Colonic mucosa (tissue), 4 donors: Measurements from ENCODE around the gene NLRP11. TPM values are rescaled to one million over a fixed set of nuclear protein-coding genes. Genes with fewer than 3 reads are reported as not detected.

ENCODE experiments used
- DNase-seq: peaks from one replicate; pipeline ENCODE4 v3.0.0-alpha.2; 2020
- H3K27ac ChIP-seq: fragments of 200-600 bp; one replicate; pipeline ENCODE4 v1.8.0; 2021
- H3K27me3 ChIP-seq: fragments of 200-600 bp; one replicate; pipeline ENCODE4 v1.8.0; 2021
- H3K36me3 ChIP-seq: fragments of 200-600 bp; one replicate; pipeline ENCODE4 v1.8.0; 2021
- H3K4me1 ChIP-seq: fragments of 200-600 bp; one replicate; pipeline ENCODE4 v1.8.0; 2021; ENCODE audit warnings: mild to moderate bottlenecking
- H3K4me3 ChIP-seq: fragments of 200-600 bp; one replicate; pipeline ENCODE4 v1.8.0; 2021
- H3K9ac ChIP-seq, 2 donors: one replicate each; pipeline ENCODE4 v1.7.0; 2013; ENCODE audit warnings: control low read depth in 2 of 2, low read depth in 2 of 2, low read length in 2 of 2
- H3K9me3 ChIP-seq: fragments of 200-600 bp; one replicate; pipeline ENCODE4 v1.8.0; 2021
- CTCF ChIP-seq: fragments of 200-600 bp; IDR thresholded peaks from one replicate; pipeline ENCODE4 v1.8.0; 2022; ENCODE audit warnings: antibody characterized with exemption, mild to moderate bottlenecking
- intact Hi-C: fragments of 100-400 bp; cut with DNase I; formaldehyde crosslinking; loops from one replicate; pipeline ENCODE4 v1.14.1; 2022
- total RNA-seq, 2 donors: library from RNA; stranded (reverse); fragmentation: NEBNext Ultra II Directional in 1 of 2; extraction: Animal tissue kit (Norgen Biotek cat#: 25700) in 1 of 2; gene quantifications; one replicate each; pipeline ENCODE4 v1.2.1, GENCODE V29; 2021
- donor health status: healthy.
- donor health status: DM: no; HTN: no; CAD: no.
- donor health status: DM: no; HTN: no; CAD: no.

NLRP11 gene
- total RNA-seq, 2 donors from 2014 or later = 0.07 TPM; not detected in 1

DNA sequence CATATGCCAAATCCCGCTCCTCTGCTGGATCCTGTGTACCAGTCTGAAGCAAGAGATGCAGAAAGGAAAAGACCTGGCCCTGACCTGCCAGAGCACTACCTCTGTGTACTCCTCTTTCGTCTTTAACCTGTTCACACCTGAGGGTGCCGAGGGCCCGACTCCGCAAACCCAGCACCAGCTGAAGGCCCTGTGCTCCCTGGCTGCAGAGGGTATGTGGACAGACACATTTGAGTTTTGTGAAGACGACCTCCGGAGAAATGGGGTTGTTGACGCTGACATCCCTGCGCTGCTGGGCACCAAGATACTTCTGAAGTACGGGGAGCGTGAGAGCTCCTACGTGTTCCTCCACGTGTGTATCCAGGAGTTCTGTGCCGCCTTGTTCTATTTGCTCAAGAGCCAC is 26.6 kb upstream of the NLRP11 start:
- no peak overlapping the region for H3K9ac ChIP-seq
- DNase-seq = no peak
- no peak overlapping the region for H3K27ac ChIP-seq
- intact Hi-C loops = no loop called here
- H3K4me3 ChIP-seq = no peak overlapping the region
- H3K36me3 ChIP-seq = no peaks in the 10 kb centered on the region
- no peaks in the 10 kb centered on the region for H3K27me3 ChIP-seq
- H3K9me3 ChIP-seq = no peaks in the 10 kb centered on the region
- no peaks in the 10 kb centered on the region for H3K4me1 ChIP-seq
- no peak for TF ChIP-seq CTCF

DNA sequence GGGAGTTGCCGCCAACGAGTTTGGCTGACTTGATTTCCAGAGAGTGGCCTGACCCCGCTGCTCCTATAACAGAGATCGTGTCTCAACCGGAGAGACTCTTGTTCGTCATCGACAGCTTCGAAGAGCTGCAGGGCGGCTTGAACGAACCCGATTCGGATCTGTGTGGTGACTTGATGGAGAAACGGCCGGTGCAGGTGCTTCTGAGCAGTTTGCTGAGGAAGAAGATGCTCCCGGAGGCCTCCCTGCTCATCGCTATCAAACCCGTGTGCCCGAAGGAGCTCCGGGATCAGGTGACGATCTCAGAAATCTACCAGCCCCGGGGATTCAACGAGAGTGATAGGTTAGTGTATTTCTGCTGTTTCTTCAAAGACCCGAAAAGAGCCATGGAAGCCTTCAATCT is 26.2 kb upstream of the NLRP11 start:
- intact Hi-C loops = no loop called here
- H3K4me1 ChIP-seq = no peaks in the 10 kb centered on the region

GRCh38 chr19:55857149-55857548 is 25.4 kb upstream of the NLRP11 start:
- intact Hi-C loops = no loop called here
- Histone ChIP-seq H3K27me3 (no peaks in the 10 kb centered on the region), H3K27ac (no peak overlapping the region), H3K9ac (no peak overlapping the region), H3K4me3 (no peak overlapping the region), H3K4me1 (no peaks in the 10 kb centered on the region), H3K36me3 (no peaks in the 10 kb centered on the region), H3K9me3 (no peaks in the 10 kb centered on the region)
- DNase-seq = no peak
- no peak for TF ChIP-seq CTCF

More for the DNA sequence above, 26.2 kb upstream of the NLRP11 start:
- no peak for DNase-seq
- Histone ChIP-seq H3K27me3 (no peaks in the 10 kb centered on the region), H3K9me3 (no peaks in the 10 kb centered on the region), H3K36me3 (no peaks in the 10 kb centered on the region), H3K4me3 (no peak overlapping the region), H3K9ac (no peak overlapping the region), H3K27ac (no peak overlapping the region)
- TF ChIP-seq CTCF = no peak

DNA sequence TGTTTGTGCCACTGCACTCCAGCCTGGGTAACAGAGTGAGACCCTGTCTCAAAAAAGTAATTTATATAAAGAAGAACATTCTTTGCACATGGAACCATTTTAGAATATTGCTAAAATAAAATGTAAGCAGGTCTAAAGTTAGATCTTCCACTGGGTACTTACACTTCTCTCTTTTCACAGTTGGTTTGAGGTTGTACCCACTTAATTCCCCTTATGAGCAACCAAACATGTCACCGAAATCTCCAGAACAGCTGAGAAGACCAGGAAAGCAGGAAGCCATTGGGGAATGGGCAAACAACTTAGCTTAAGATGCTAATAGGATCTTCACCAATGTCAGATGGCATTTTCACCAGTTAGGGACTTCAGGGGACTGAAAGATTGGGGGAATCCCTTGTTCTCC is 23.4 kb upstream of the NLRP11 start:
- no peak for DNase-seq
- H3K36me3 ChIP-seq = no peaks in the 10 kb centered on the region
- H3K9ac ChIP-seq = no peak overlapping the region
- no peaks in the 10 kb centered on the region for H3K4me1 ChIP-seq
- no peak overlapping the region for H3K4me3 ChIP-seq
- no peak overlapping the region for H3K27ac ChIP-seq
- H3K27me3 ChIP-seq = no peaks in the 10 kb centered on the region
- no peaks in the 10 kb centered on the region for H3K9me3 ChIP-seq
- no peak for TF ChIP-seq CTCF
- intact Hi-C loops = no loop called here

DNA sequence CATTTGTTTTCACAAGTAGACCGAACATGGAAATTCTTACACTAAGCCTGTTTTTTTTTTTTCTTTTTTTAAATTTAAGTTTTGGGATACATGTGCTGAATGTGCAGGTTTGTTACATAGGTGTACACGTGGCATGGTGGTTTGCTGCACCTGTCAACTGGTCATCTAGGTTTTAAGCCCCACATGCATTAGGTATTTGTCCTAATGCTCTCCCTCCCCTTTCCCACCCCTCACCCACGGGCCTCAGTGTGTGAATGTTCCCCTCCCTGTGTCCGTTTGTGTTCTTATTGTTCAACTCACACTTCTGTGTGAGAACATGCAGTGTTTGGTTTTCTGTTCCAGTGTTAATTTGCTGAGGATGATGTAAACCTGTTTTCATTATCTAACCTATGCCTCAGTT is 7.1 kb upstream of the NLRP11 start:
- no peaks in the 10 kb centered on the region for H3K36me3 ChIP-seq
- H3K4me1 ChIP-seq = no peaks in the 10 kb centered on the region
- no peak overlapping the region for H3K9ac ChIP-seq
- H3K27ac ChIP-seq = no peak overlapping the region
- H3K4me3 ChIP-seq = no peak overlapping the region
- DNase-seq = no peak
- TF ChIP-seq CTCF = no peak
- intact Hi-C loops = no loop called here
- no peaks in the 10 kb centered on the region for H3K9me3 ChIP-seq
- H3K27me3 ChIP-seq = no peaks in the 10 kb centered on the region

DNA sequence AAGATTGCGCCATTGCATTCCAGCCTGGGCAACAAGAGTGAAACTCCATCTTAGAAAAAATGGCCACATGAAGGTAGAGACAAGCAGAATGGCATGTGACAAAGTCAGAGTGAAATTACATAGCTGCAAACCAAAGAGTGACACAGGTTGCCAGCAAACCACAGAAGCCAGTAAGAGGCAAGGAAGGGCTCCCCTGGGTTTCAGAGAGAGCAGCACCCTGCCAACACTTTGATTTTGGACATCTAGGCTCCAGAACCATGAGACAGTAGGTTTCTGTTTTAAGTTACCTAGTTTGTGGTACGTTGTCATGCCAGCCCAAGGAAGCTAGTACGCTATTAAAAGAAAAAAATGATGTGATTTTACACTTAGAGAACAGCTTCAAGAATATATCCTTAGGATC is 6.5 kb upstream of the NLRP11 start:
- no peak for DNase-seq
- intact Hi-C loops = no loop called here
- Histone ChIP-seq H3K36me3 (no peaks in the 10 kb centered on the region), H3K27ac (no peak overlapping the region), H3K9ac (no peak overlapping the region), H3K4me3 (no peak overlapping the region), H3K9me3 (no peaks in the 10 kb centered on the region), H3K4me1 (no peaks in the 10 kb centered on the region), H3K27me3 (no peaks in the 10 kb centered on the region)
- TF ChIP-seq CTCF = no peak
